ENCODE data around the gene HS6ST1.

- TF ChIP-seq CTCF (IDR thresholded peaks at IDR 0.05) (no peak), POLR2A (IDR thresholded peaks at IDR 0.05) (no peak), POLR2AphosphoS5 (IDR thresholded peaks at IDR 0.05) (no peak)
Observed at GRCh38 chr2:128288781-128289180, 29.9 kb downstream of the HS6ST1 start.
